Measurements from ENCODE around the gene KRT12. TPM values are rescaled to one million over a fixed set of nuclear protein-coding genes. Genes with fewer than 3 reads are reported as not detected.

KRT12 gene
- polyA plus RNA-seq, 1 of the 3 experiments (the other 2 are of a cell fraction), result not detected

- H3K9me3 ChIP-seq, result no peaks in the 10 kb centered on the region
- H3F3A ChIP-seq (replicated peaks; ENCODE audit: insufficient read depth), result peaks cover 17% of the 10 kb centered on the region
- 64% methylated on average over 5 of the region's 5 CpGs for WGBS (ENCODE audit: low lambda C conversion rate)
- no peak overlapping the region; a peak in 1 of 4 replicates for H3K27ac ChIP-seq (ENCODE audit: low read depth in 2 of 2, low read length in 1 of 2)
- CTCF ChIA-PET, result interaction anchor here (0.6 to 4.9 kb wide), 15 partner anchors 9 to 806 kb away, joined by 3 to 37 read pairs (median 5); partner anchors contain the start of gene KRT12
- POLR2A ChIA-PET, result no interaction called here
- no peak overlapping the region for H2AFZ ChIP-seq (ENCODE audit: low read depth)
- peaks cover 6 to 8% of the 10 kb centered on the region in 2 experiments; a peak in 2 of 4 replicates for H3K4me1 ChIP-seq (ENCODE audit: control insufficient read depth in 1 of 2, insufficient read depth in 2 of 2, low read depth in 1 of 2, low read length in 1 of 2)
- H3K4me2 ChIP-seq, result no peak overlapping the region
- no peak overlapping the region for H3K9ac ChIP-seq
- peak; percentile 38 for DNase-seq
- H4K20me1 ChIP-seq (ENCODE audit: insufficient read depth), result no peaks in the 10 kb centered on the region
- no peaks in the 10 kb centered on the region for H3K79me2 ChIP-seq (ENCODE audit: insufficient read depth)
- no peaks in the 10 kb centered on the region for H3K9me2 ChIP-seq
- H3K4me3 ChIP-seq (ENCODE audit: low read depth in 2 of 2, low read length in 1 of 2), result no peak overlapping the region
- H3K27me3 ChIP-seq (ENCODE audit: insufficient read depth), result no peaks in the 10 kb centered on the region; the same call in 1 of the 2 replicates
- no peaks in the 10 kb centered on the region for H3K36me3 ChIP-seq (replicated peaks in 1 of 2; ENCODE audit: control insufficient read depth in 1 of 2, insufficient read depth in 2 of 2, low read length in 1 of 2)
- no peak for TF ChIP-seq JUND (IDR thresholded peaks at IDR 0.05)
- TF ChIP-seq TCF12 (IDR thresholded peaks at IDR 0.05), result peak; percentile 79
- TF ChIP-seq NRF1 (IDR thresholded peaks at IDR 0.05; ENCODE audit: low read depth, low read length), result no peak
- TF ChIP-seq RAD21 (IDR thresholded peaks at IDR 0.05; ENCODE audit: low read length), result no peak
These were observed 9.5 kb downstream of the KRT12 start for GRCh38 chr17:40857535-40857934.

- Histone ChIP-seq H3K9me3 (no peaks in the 10 kb centered on the region), H3K36me3 (replicated peaks in 1 of 2; ENCODE audit: control insufficient read depth in 1 of 2, insufficient read depth in 2 of 2, low read length in 1 of 2) (no peaks in the 10 kb centered on the region), H3F3A (replicated peaks; ENCODE audit: insufficient read depth) (peaks cover 22% of the 10 kb centered on the region), H3K9ac (no peak overlapping the region), H4K20me1 (ENCODE audit: insufficient read depth) (no peaks in the 10 kb centered on the region), H3K9me2 (no peaks in the 10 kb centered on the region), H3K79me2 (ENCODE audit: insufficient read depth) (no peaks in the 10 kb centered on the region), H3K27ac (ENCODE audit: low read depth in 2 of 2, low read length in 1 of 2) (peak overlapping the region in 1 of 2 experiments; percentile 48; a peak in 2 of 4 replicates), H3K4me1 (ENCODE audit: control insufficient read depth in 1 of 2, insufficient read depth in 2 of 2, low read depth in 1 of 2, low read length in 1 of 2) (peaks cover 6 to 8% of the 10 kb centered on the region in 2 experiments; a peak in 2 of 4 replicates), H3K4me3 (ENCODE audit: low read depth in 2 of 2, low read length in 1 of 2) (no peak overlapping the region), H3K4me2 (no peak overlapping the region; the same call in 1 of the 2 replicates), H2AFZ (ENCODE audit: low read depth) (peak overlapping the region; percentile 47), H3K27me3 (ENCODE audit: insufficient read depth) (no peaks in the 10 kb centered on the region)
- POLR2A ChIA-PET, result no interaction called here
- WGBS (ENCODE audit: low lambda C conversion rate), result 8% methylated on average over 6 of the region's 6 CpGs
- no peak for DNase-seq
- CTCF ChIA-PET, result interaction anchor here (1.0 to 4.9 kb wide), 5 partner anchors 50 to 812 kb away, joined by 3 to 37 read pairs (median 7); no protein-coding TSS in a partner anchor
- no peak for TF ChIP-seq RCOR1 (IDR thresholded peaks at IDR 0.05; ENCODE audit: low read length)
- TF ChIP-seq GATA2 (CRISPR knock-in tag; IDR thresholded peaks at IDR 0.05), result no peak
- TF ChIP-seq EP300 (IDR thresholded peaks at IDR 0.05; ENCODE audit: borderline replicate concordance in 1 of 2, low read depth in 1 of 2, low read length in 1 of 2), result peak in 1 of 2 experiments; percentile 62; a peak in 1 of 4 replicates
- no peak for TF ChIP-seq USF1 (IDR thresholded peaks at IDR 0.05; ENCODE audit: borderline replicate concordance, low read depth)
- peak; percentile 74; the same call in 1 of the 2 replicates for TF ChIP-seq TEAD4 (IDR thresholded peaks at IDR 0.05; ENCODE audit: borderline replicate concordance, insufficient read depth)
- TF ChIP-seq USF2 (IDR thresholded peaks at IDR 0.05; ENCODE audit: borderline replicate concordance, low read depth, low read length), result no peak
- TF ChIP-seq MXI1 (IDR thresholded peaks at IDR 0.05; ENCODE audit: low read depth, low read length), result no peak
- no peak for TF ChIP-seq ELF1 (IDR thresholded peaks at IDR 0.05)
- peak; percentile 28; the same call in 1 of the 2 replicates for TF ChIP-seq FOXM1 (IDR thresholded peaks at IDR 0.05; ENCODE audit: low read depth)
- peak; percentile 31; the same call in 1 of the 2 replicates for TF ChIP-seq NFIC (IDR thresholded peaks at IDR 0.05; ENCODE audit: borderline replicate concordance)
- no peak for TF ChIP-seq GABPA (IDR thresholded peaks at IDR 0.05; ENCODE audit: low read depth)
- TF ChIP-seq IRF3 (IDR thresholded peaks at IDR 0.05; ENCODE audit: low read depth, low read length), result no peak
- no peak for TF ChIP-seq EZH2phosphoT487 (IDR thresholded peaks at IDR 0.05; ENCODE audit: borderline replicate concordance, low read depth)
- TF ChIP-seq JUND (IDR thresholded peaks at IDR 0.05), result peak; percentile 95
- TF ChIP-seq SIN3A (IDR thresholded peaks at IDR 0.05; ENCODE audit: borderline replicate concordance, low read depth, low read length), result no peak
- TF ChIP-seq CTCF (IDR thresholded peaks at IDR 0.05), result no peak
- TF ChIP-seq POLR2AphosphoS5 (IDR thresholded peaks at IDR 0.05; ENCODE audit: low read depth, low read length), result peak; percentile 63; the same call in 1 of the 2 replicates
These were observed 12.7 kb downstream of the KRT12 start for GRCh38 chr17:40854175-40854814.

Data from SK-N-SH (cell line).